ENCODE results near the gene COL25A1. TPM values are rescaled to one million over a fixed set of nuclear protein-coding genes. Genes with fewer than 3 reads are reported as not detected.

COL25A1 gene
- total RNA-seq, 1 donor: not detected

DNA sequence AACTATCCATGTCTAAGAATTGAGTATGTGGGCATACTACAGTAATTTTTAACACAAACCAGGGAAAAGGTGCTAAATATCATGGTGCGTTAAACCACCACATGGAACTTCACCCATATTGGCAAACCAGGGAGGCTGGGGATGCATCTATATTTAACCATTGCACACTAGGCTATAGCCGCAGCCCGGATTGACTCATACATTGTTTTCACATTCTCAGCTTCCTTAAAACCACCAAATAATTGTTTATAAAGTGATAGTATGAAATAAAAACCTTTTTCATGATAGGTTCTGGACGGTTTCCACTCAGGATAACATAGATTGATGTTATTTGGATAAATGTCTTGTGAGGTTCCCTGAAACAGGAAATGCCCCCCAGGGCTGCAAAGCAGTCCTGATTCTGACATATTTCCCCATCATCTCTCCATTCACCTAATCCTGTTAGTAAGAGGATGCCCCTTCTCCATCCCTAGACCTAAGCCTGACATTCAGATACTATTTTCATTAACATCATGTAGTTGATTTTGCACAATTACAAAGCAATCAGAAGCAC is 7.9 kb downstream of the COL25A1 start:
- DNase-seq (ENCODE audit: low read depth in 2 of 3, low spot score in 2 of 3): no peak

GRCh38 chr4:109294006-109294405 is 8.5 kb downstream of the COL25A1 start:
- DNase-seq (ENCODE audit: low read depth in 2 of 3, low spot score in 2 of 3): peak in 1 of 3 donors; percentile 73

GRCh38 chr4:109291707-109292238 is 10.7 kb downstream of the COL25A1 start:
- no peak for DNase-seq (ENCODE audit: low read depth in 2 of 3, low spot score in 2 of 3)

GRCh38 chr4:109290918-109291317 is 11.5 kb downstream of the COL25A1 start:
- no peak for DNase-seq (ENCODE audit: low read depth in 2 of 3, low spot score in 2 of 3)

DNA sequence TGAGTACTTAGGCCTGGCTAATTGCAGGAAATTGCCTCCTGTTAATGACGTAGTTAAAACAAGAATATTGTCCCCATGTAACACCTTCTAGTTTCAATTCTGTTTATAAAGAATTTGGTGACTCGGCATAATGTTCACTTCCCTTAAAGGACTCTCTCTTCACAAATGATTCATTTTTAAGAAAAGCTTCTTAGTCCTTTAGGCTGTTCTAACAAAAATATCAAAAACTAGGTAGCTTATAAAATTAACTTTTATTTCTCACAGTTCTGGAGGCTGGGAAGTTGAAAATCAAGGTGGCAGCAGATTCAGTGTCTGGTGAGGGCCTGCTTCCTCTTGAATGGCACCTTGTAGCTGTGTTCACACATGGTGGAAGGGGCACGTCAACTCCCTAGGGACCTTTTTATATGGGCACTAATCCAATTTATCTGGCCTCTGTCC is 23.8 kb downstream of the COL25A1 start:
- DNase-seq (ENCODE audit: low read depth in 2 of 3, low spot score in 2 of 3): peak in 1 of 3 donors; percentile 60

DNA sequence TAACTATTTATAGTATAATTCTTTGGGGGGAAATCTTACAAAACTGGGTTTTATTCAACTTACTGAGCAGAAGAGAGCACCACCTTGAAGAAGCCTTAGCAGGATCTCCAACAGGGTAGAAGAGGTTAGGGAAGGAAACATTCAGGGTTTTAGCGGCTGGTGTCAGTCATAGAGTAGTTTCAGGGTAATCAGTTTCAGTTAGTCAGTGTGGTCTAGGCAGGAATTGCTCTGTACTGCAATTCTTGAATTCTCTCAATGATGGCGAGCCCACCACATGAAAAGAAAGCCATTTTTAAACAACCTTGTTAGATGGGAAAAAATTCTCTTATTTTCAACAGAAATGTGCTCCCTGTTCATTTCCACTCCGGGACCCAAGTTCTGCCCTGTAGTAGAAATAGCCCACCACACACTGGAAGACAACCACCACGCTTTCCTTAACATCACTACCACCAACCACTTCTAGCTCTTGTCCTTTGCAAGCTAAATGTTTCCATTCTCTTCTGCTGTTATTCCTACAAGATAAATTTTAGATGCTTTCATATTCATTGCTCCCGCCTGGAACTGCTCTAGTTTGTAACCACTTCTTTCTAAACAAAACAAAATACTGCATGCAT is 25.9 kb downstream of the COL25A1 start:
- no peak for DNase-seq (ENCODE audit: low read depth in 2 of 3, low spot score in 2 of 3)

DNA sequence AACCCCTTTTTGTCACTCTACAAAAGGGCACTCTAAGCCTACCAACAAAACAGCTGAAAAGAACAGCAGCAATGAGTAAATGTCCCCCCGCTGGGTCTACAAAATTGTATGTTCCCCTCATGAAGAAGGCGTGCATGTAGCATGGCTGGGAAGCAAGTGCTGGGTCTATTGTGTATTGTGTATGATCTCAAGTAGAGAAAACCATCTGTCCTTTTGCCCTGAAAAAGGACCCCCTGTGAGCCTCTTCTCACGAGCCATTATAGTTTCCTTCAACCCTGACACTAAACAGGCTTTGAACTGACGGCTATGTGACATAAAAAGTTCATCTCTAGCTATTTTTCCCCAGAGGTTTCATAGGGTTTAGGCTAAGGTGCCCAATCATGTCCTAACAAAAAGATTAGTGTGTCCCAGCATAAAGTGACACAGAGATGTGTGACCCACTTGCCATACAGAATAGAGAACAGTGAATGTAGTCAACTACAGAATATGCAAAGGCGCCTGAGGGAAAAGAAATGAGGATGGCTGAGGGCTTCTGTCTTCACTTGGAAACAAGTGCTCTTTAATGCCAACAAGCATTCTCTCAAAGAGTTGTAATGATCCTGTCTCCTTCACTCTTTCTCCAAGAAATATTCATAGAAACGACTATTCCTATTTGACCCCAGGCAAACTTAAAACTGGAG is 27.3 kb downstream of the COL25A1 start:
- no peak for DNase-seq (ENCODE audit: low read depth in 2 of 3, low spot score in 2 of 3)

DNA sequence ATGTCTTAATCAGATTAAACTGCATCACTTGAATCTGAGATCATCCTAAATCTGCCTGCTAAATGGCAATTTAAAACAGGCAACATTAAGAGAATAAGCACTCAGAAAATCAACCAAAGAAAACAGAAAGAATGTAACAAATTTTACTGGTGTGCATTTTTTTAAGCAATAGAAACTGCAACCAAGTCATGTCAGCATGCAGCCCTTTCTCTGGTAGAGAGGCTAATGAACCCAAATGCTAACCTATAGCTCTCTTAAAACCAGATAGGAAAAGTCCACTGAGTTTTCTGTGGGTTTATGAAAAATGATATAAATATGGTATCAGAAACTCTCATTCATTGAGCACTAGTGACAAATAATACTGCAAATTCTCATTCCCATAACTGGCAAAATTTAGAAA is 35.6 kb downstream of the COL25A1 start:
- DNase-seq (ENCODE audit: low read depth in 2 of 3, low spot score in 2 of 3): no peak

DNA sequence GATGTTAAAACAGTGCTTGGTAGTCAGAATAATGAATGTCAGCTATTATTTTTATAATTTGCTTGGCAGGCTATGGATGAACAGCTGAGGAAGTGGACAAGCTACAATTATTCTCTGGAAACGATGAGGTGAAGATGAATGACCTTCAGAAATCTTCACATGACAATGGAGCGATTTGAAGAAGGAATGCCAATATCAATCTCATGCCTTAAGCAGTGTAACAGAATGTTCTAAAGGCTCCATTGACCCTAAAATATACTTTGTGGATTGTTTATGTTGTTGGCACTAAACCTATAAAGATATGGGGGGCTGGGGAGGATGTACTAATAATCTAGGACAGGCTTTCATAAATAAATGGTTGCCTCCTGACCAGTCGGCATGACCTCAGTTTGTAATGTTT is 36.2 kb downstream of the COL25A1 start:
- no peak for DNase-seq (ENCODE audit: low read depth in 2 of 3, low spot score in 2 of 3)

DNA sequence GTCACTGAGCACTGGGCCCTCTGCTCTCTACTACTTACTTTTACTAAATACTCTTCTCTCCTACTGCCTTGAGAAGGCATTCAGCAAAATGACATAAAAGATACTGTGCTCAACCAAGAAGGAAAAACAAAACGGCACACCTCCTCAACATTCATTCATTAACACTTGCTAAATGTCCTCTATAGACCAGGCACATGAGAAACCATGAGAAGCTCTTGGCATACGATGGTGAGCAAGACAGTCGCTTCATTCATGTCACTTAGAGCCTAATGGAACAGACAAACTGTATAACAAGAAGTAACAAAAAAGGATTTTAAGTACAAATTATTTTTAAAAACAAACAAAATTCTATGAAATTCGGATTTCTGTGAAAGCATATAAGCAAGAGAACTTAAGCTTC is 38.7 kb downstream of the COL25A1 start:
- DNase-seq (ENCODE audit: low read depth in 2 of 3, low spot score in 2 of 3): no peak

GRCh38 chr4:109256818-109257217 is 45.6 kb downstream of the COL25A1 start:
- no peak for DNase-seq (ENCODE audit: low read depth in 2 of 3, low spot score in 2 of 3)

DNA sequence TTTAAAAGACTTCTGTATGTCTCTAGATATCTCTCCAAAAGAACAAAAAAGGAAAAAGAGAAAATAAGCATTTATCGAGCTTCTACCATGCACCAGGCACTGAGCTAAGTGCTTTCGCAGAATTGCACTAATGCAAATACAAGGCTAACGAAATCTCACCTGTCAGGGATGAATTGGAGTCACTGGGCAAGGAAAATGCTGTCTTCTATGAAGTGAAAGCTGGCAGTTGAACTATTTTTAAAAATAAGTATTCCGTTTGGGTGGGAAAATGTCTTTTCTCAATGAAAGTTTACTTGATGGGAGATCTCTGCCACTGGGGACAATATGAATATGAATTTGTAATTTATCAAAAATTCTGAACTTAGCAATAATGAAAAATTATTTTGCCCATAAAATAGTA is 47.6 kb downstream of the COL25A1 start:
- DNase-seq (ENCODE audit: low read depth in 2 of 3, low spot score in 2 of 3): no peak

GRCh38 chr4:109251396-109251795 is 51.1 kb downstream of the COL25A1 start:
- no peak for DNase-seq (ENCODE audit: low read depth in 2 of 3, low spot score in 2 of 3)

DNA sequence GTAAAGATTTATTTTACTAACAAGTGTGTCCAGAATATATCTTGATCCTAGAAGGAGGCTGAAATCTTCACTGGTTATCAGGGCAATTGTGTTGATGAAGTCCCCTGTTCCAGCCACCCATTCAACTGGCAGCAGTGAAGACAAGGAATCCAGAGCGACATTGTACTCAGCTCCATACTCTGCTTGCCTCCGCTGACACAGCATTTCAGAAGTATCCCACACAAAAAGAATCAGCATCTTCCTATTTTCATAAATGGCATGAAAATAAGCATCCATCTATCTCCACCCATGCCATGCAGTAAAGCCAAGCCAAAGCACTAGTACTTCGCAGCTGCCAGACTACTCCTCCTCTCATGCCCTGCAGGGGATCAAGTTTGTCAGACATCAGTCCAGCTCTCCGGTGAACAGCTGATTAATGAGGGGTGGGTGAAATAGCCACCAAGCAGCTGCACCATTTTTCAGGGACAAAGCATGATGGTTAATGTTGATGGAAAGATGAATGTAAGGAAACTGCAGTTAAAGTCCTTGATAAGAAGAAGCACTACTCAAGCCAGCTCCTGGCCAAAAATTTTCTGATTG is 54.0 kb downstream of the COL25A1 start:
- DNase-seq (ENCODE audit: low read depth in 2 of 3, low spot score in 2 of 3): no peak

DNA sequence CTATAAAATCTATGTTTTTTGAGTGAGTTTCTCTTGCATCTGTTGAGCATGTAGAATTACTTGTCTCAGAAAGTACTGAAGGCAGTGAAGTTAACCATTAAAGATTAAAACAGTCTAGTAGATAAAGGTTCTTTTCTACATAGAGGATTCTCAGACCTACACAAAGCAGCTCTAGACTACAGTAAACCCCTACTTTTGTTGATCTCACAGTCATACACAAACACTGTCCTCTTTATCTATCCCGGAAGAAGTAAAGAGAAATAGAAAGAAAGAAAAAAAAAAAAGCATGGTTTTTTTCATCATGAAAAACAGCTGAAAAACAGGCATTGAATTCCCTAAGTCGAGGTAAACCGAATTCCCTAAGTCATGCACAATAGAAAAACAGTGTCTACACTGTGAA is 58.6 kb downstream of the COL25A1 start:
- DNase-seq (ENCODE audit: low read depth in 2 of 3, low spot score in 2 of 3): no peak

DNA sequence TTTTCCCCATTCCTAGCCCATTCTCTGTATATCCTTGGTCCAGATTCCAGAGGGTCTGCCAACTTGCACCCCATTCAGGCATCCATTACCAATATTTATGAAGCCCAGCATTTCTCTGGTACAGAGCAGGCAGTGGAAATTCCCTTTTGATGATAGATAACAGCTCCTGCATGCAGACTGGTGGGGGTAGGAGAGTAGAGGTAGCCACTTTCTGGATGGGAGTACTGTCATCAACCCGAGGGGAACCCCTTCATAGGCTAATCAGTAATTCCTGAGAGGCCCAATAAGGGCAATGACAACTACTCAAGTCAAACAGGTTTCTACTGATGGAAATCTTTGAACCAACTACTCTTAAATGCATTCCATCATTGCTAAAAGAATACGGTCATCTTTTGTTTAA is 63.7 kb downstream of the COL25A1 start:
- no peak for DNase-seq (ENCODE audit: low read depth in 2 of 3, low spot score in 2 of 3)

DNA sequence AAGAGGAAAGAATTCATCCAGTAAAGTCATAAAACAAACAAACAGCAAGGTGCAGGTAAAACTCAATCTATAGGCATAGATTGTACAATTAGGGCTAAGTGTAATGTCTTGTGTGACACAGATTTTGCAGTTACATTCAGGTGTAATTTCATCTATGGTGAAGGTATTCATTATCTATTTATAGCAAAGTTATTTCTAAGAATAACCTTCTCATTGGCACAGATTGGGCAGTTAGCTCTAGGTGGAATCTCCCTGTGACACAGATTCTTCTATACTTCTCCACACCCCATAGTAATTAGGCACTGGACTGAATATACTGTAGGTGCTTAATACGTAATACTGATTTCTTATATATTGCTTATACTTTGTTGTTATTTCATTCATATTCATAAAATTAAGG is 66.8 kb downstream of the COL25A1 start:
- no peak for DNase-seq (ENCODE audit: low read depth in 2 of 3, low spot score in 2 of 3)

DNA sequence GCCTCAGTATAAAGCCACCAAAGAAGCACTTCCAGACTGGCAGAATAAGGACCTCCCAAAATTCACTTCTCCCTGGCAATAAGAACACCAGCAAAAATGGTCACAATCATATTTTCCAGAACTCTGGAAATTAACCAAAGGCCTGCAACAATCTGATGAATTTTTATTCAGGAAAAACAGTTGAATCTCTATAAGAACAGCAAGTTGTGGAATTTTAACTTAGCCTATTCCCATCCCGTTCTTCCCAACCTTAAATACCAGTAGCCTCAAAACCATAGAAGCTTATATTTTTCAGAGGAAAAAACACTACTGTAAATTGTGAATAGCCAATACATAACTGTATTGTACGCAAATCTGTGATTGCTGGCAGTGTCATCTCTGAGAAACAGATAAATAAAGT is 67.9 kb downstream of the COL25A1 start:
- DNase-seq (ENCODE audit: low read depth in 2 of 3, low spot score in 2 of 3): no peak

GRCh38 chr4:109233570-109233969 is 68.9 kb downstream of the COL25A1 start:
- no peak for DNase-seq (ENCODE audit: low read depth in 2 of 3, low spot score in 2 of 3)

DNA sequence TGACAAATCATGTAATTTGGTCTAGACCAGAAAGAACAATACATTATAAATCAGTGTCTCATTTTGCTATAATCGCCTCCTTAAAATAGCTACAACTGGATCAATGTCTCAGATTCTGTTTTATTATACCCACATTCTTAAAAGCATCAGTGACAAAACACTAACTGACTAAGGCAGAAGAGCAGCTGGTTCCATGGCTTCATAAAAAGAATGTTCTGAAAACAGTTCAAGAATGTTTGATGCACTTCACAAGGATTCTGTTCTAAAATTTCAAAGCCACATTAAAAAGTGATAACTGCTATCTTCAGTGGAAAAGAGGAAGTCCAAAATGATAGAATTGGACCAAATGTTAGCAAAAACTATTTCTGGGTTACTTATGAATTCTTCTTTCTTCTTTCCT is 69.8 kb downstream of the COL25A1 start:
- no peak for DNase-seq (ENCODE audit: low read depth in 2 of 3, low spot score in 2 of 3)

GRCh38 chr4:109231331-109231730 is 71.1 kb downstream of the COL25A1 start:
- no peak for DNase-seq (ENCODE audit: low read depth in 2 of 3, low spot score in 2 of 3)

- DNase-seq (ENCODE audit: low read depth in 2 of 3, low spot score in 2 of 3): no peak
Measured at GRCh38 chr4:109229028-109229427, 73.4 kb downstream of the COL25A1 start.

All from hematopoietic multipotent progenitor cell (in vitro differentiated cells).